ENCODE results near the gene IZUMO1R.

- TF ChIP-seq, protein P1, sequence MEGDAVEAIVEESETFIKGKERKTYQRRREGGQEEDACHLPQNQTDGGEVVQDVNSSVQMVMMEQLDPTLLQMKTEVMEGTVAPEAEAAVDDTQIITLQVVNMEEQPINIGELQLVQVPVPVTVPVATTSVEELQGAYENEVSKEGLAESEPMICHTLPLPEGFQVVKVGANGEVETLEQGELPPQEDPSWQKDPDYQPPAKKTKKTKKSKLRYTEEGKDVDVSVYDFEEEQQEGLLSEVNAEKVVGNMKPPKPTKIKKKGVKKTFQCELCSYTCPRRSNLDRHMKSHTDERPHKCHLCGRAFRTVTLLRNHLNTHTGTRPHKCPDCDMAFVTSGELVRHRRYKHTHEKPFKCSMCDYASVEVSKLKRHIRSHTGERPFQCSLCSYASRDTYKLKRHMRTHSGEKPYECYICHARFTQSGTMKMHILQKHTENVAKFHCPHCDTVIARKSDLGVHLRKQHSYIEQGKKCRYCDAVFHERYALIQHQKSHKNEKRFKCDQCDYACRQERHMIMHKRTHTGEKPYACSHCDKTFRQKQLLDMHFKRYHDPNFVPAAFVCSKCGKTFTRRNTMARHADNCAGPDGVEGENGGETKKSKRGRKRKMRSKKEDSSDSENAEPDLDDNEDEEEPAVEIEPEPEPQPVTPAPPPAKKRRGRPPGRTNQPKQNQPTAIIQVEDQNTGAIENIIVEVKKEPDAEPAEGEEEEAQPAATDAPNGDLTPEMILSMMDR (IDR thresholded peaks at IDR 0.05) = no peak
- TF ChIP-seq POLR2AphosphoS5 (IDR thresholded peaks at IDR 0.05) = no peak
- TF ChIP-seq POLR2A (IDR thresholded peaks at IDR 0.05) = no peak
These were observed 31.7 kb downstream of the IZUMO1R start for GRCh38 chr11:94336033-94336432.

Data from upper lobe of left lung (tissue), 4 donors.